A549 treated with CORT108297 at 1 μM for 4 hours (cell line): ENCODE results near the gene FABP3. TPM values are rescaled to one million over a fixed set of nuclear protein-coding genes. Genes with fewer than 3 reads are reported as not detected.

Source experiments
- total RNA-seq: library from RNA; stranded (reverse); fragments of 200-300 nt; extraction: Qiagen RNA extraction; gene quantifications from 5 replicates; pipeline ENCODE4 v1.2.3, GENCODE V29; 2022

FABP3 gene
- total RNA-seq: not detected in 5 replicates

GRCh38 chr1:31373056-31373896, at the start of gene FABP3:
Gene FABP3, minus strand, starts transcription at chr1:31373076. Its CDS starts 62 bp downstream, at chr1:31373014.

DNA sequence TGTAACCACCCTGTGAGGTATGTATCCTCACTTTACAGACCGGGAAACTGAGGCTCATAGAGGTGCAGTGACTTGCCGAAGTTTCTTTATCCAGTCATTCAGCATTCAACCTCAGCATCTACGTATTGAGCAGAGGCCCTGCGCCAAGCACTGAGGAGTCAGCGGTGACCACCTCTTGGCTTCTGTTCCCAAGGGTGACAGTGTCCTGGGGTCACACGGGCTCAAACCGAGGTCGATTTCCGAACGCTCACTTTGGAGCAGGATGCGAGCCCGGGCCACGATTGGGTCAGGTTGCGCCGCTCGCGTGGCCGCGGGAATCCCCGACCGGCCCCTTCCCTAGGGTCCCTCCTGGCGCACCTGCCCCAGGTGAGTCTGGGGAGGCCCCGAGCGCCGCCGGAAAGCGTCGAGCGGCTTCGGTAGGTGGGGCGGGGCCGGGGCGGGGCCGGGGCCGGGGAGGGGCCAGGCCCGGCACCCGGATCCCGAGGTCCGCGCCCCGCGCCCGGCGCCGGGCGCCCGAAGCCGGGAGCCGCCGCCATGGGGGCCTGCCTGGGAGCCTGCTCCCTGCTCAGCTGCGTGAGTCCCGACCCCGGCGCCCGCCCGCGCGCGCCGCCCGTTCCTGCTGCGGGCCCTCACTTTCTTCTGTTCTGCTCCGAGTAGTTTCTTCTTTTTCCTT, 40.0 kb upstream of the FABP3 start, which contains the start of gene SERINC2:
TSS of gene SERINC2 (plus strand) at position 482 of the 673 bp plus-strand sequence. CDS start at position 535, 53 bp downstream.

Other genes starting within 250 kb of the FABP3 start
- 0.99 to 1.4 TPM (median 1.3 TPM) in 5 replicates for gene NKAIN1, start 133.2 kb downstream of the FABP3 start, total RNA-seq
- gene SNRNP40, start 76.3 kb downstream of the FABP3 start, total RNA-seq: 40.2 to 51.4 TPM (median 42.9 TPM) in 5 replicates
- gene ZCCHC17, start 76.0 kb downstream of the FABP3 start, total RNA-seq: 21.8 to 26.7 TPM (median 23.2 TPM) in 5 replicates
- 17.5 to 33.5 TPM (median 29.6 TPM) in 5 replicates for gene SERINC2, start 40.1 kb upstream of the FABP3 start, total RNA-seq
- 0.45 to 0.92 TPM (median 0.72 TPM) in 5 replicates for gene TINAGL1, start 203.4 kb upstream of the FABP3 start, total RNA-seq
- 0.04 TPM in 1 of 5 replicates, not detected in the others for gene HCRTR1, start 244.6 kb upstream of the FABP3 start, total RNA-seq